Colonic mucosa (tissue), 4 donors: ENCODE measurements around the gene C9orf78. TPM values are rescaled to one million over a fixed set of nuclear protein-coding genes. Genes with fewer than 3 reads are reported as not detected.

ENCODE experiments used
- DNase-seq: peaks from one replicate; pipeline ENCODE4 v3.0.0-alpha.2; 2020
- H3K27ac ChIP-seq: fragments of 200-600 bp; one replicate; pipeline ENCODE4 v1.8.0; 2021
- H3K27me3 ChIP-seq: fragments of 200-600 bp; one replicate; pipeline ENCODE4 v1.8.0; 2021
- H3K36me3 ChIP-seq: fragments of 200-600 bp; one replicate; pipeline ENCODE4 v1.8.0; 2021
- H3K4me1 ChIP-seq: fragments of 200-600 bp; one replicate; pipeline ENCODE4 v1.8.0; 2021; ENCODE audit warnings: mild to moderate bottlenecking
- H3K4me3 ChIP-seq: fragments of 200-600 bp; one replicate; pipeline ENCODE4 v1.8.0; 2021
- H3K9ac ChIP-seq, 2 donors: one replicate each; pipeline ENCODE4 v1.7.0; 2013; ENCODE audit warnings: control low read depth in 2 of 2, low read depth in 2 of 2, low read length in 2 of 2
- H3K9me3 ChIP-seq: fragments of 200-600 bp; one replicate; pipeline ENCODE4 v1.8.0; 2021
- intact Hi-C: fragments of 100-400 bp; cut with DNase I; formaldehyde crosslinking; loops from one replicate; pipeline ENCODE4 v1.14.1; 2022
- total RNA-seq, 2 donors: library from RNA; stranded (reverse); fragmentation: NEBNext Ultra II Directional in 1 of 2; extraction: Animal tissue kit (Norgen Biotek cat#: 25700) in 1 of 2; gene quantifications; one replicate each; pipeline ENCODE4 v1.2.1, GENCODE V29; 2021
- TF ChIP-seq, protein P1 (sequence below): fragments of 200-600 bp; IDR thresholded peaks from one replicate; pipeline ENCODE4 v1.8.0; 2022; ENCODE audit warnings: antibody characterized with exemption, mild to moderate bottlenecking
- donor health status: healthy.
- donor health status: DM: no; HTN: no; CAD: no.
- donor health status: DM: no; HTN: no; CAD: no.

Gene C9orf78
- total RNA-seq, 2 donors from 2014 or later, result 38.7 to 45.5 TPM

DNA sequence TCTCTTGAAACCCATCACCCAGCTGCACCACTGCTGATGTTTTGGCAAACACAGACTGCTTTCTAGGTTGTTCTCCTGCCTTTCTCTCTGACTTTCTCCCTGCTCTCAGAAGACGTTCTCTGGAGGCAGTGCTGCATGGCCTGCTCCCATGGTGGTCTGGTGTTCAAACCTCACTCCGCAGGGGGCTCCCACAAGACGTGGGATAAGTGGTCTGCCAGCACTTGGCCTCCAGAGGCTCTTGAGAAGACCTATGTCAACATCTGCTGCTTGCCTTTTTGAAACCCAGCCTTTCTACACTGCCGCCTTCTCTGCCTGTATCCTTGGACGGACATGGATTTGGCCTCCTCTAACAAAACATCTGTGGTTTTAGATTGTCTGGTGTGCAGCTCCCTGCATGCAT lies 16.7 kb upstream of the C9orf78 start:
- H3K36me3 ChIP-seq, result no peaks in the 10 kb centered on the region

DNA sequence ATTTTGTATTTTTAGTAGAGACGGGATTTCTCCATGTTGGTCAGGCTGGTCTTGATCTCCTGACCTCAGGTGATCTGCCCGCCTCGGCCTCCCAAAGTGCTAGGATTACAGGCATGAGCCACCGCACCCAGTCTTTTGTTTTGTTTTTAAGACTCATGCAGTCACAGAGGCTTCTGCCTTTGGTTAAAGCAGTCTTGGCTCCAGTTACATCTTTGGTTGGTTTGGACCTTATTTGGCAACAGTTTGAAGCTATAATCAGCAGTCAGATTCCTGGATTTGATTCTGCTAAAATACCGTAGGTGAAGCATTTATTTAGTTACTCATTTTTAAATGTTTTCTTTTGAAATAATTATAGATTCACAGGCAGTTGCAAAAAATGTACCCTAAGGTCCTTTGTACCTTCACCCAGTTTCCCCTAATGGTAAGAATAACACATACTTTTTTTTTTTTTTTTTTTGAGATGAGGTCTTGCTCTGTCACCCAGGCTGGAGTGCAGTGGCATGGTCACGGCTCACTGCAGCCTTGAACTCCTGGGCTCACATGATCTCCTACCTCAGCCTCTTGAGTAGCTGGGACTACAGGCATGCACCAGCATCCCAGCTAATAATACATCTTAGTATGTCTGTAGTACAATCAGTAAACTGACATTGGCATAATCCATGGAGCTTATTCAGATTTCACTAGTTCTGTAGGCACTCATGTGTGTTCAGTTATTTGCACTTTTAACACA lies 15.9 kb upstream of the C9orf78 start:
- no peak overlapping the region for H3K27ac ChIP-seq
- intact Hi-C loops, result no loop called here
- H3K27me3 ChIP-seq, result no peaks in the 10 kb centered on the region
- no peaks in the 10 kb centered on the region for H3K4me1 ChIP-seq
- H3K4me3 ChIP-seq, result no peak overlapping the region
- H3K9ac ChIP-seq, result no peak overlapping the region
- H3K36me3 ChIP-seq, result no peaks in the 10 kb centered on the region
- no peak for DNase-seq
- H3K9me3 ChIP-seq, result no peaks in the 10 kb centered on the region
- TF ChIP-seq, protein P1, sequence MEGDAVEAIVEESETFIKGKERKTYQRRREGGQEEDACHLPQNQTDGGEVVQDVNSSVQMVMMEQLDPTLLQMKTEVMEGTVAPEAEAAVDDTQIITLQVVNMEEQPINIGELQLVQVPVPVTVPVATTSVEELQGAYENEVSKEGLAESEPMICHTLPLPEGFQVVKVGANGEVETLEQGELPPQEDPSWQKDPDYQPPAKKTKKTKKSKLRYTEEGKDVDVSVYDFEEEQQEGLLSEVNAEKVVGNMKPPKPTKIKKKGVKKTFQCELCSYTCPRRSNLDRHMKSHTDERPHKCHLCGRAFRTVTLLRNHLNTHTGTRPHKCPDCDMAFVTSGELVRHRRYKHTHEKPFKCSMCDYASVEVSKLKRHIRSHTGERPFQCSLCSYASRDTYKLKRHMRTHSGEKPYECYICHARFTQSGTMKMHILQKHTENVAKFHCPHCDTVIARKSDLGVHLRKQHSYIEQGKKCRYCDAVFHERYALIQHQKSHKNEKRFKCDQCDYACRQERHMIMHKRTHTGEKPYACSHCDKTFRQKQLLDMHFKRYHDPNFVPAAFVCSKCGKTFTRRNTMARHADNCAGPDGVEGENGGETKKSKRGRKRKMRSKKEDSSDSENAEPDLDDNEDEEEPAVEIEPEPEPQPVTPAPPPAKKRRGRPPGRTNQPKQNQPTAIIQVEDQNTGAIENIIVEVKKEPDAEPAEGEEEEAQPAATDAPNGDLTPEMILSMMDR, result no peak

More for the DNA sequence above, 16.7 kb upstream of the C9orf78 start:
- H3K4me3 ChIP-seq, result no peak overlapping the region
- no peaks in the 10 kb centered on the region for H3K27me3 ChIP-seq
- no peak overlapping the region for H3K27ac ChIP-seq
- no peak overlapping the region for H3K9ac ChIP-seq
- no peaks in the 10 kb centered on the region for H3K4me1 ChIP-seq
- intact Hi-C loops, result no loop called here
- no peak for DNase-seq
- H3K9me3 ChIP-seq, result no peaks in the 10 kb centered on the region
- TF ChIP-seq, protein P1, result no peak

DNA sequence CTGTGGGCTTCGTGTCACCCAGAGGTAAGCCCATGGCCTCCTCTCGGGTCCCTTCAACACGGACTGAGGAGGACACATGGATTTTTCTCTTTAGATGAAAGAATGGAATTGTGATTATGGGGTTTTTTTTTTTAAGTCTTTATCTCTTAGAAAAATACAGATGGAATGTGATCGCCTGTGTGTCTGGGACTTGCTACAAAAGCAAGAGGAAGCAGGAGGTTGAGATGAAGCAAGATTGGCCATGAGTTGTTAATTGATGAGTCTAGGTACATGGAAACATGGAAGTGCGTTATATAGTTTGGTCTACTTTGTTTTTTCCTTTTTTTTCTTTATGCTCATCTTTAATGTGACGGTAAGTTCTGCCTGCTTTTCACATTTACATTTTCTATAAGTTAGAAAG lies 14.8 kb upstream of the C9orf78 start:
- no peak overlapping the region for H3K4me3 ChIP-seq
- H3K9ac ChIP-seq, result no peak overlapping the region
- H3K4me1 ChIP-seq, result no peaks in the 10 kb centered on the region
- H3K27ac ChIP-seq, result no peak overlapping the region
- no peaks in the 10 kb centered on the region for H3K9me3 ChIP-seq
- TF ChIP-seq, protein P1, result no peak
- no peaks in the 10 kb centered on the region for H3K36me3 ChIP-seq
- H3K27me3 ChIP-seq, result no peaks in the 10 kb centered on the region
- intact Hi-C loops, result no loop called here
- no peak for DNase-seq

- intact Hi-C loops, result no loop called here
- no peak for DNase-seq
- Histone ChIP-seq H3K4me1 (no peaks in the 10 kb centered on the region), H3K9me3 (no peaks in the 10 kb centered on the region), H3K4me3 (no peak overlapping the region), H3K27ac (no peak overlapping the region), H3K27me3 (no peaks in the 10 kb centered on the region), H3K36me3 (no peaks in the 10 kb centered on the region), H3K9ac (no peak overlapping the region)
- TF ChIP-seq, protein P1, result no peak
Measured at GRCh38 chr9:129848712-129849441, 13.8 kb upstream of the C9orf78 start.

DNA sequence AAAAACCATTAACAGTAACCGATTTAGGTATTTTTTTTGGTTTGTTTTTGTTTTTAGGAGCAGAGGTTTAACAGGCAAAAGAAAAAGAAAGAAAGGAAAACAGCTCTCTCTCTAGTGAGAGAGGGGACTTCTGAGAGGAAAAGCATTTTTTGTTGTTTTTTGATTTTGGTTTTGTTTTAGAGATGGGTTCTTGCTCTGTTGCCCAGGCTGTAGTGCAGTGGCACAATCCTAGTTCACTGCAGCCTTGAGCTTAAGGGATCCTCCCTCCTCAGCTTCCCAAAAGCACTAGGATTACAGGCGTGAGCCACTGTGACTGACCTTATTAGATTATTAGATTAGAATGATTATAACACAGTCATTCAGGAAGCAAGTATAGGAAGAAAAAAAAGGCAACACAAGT lies 10.3 kb upstream of the C9orf78 start:
- Histone ChIP-seq H3K4me1 (no peaks in the 10 kb centered on the region), H3K27ac (no peak overlapping the region), H3K4me3 (no peak overlapping the region), H3K9me3 (no peaks in the 10 kb centered on the region), H3K27me3 (no peaks in the 10 kb centered on the region), H3K36me3 (no peaks in the 10 kb centered on the region), H3K9ac (no peak overlapping the region)
- TF ChIP-seq, protein P1, result no peak
- intact Hi-C loops, result no loop called here
- DNase-seq, result no peak
